Muscle layer of colon (tissue), 2 donors: Measurements from ENCODE around the gene RDH16.
"Not testable (repeated sequence)": the region's sequence is repeated elsewhere in the genome, so short reads cannot be mapped to it uniquely, and the experiment has no call there.

Experiments used
- H3K27ac ChIP-seq: one replicate; pipeline ENCODE4 v1.7.0; 2013; ENCODE audit warnings: low read depth, mild to moderate bottlenecking, low read length, moderate library complexity
- H3K27me3 ChIP-seq, 2 donors: one replicate each; pipeline ENCODE4 v1.7.0; 2013; ENCODE audit warnings: low read length in 2 of 2, mild to moderate bottlenecking in 2 of 2; ENCODE audit not compliant: insufficient read depth in 2 of 2, control insufficient read depth in 1 of 2
- H3K36me3 ChIP-seq: one replicate; pipeline ENCODE4 v1.7.0; 2013; ENCODE audit warnings: mild to moderate bottlenecking, low read length; ENCODE audit not compliant: insufficient read depth
- H3K4me1 ChIP-seq: one replicate; pipeline ENCODE4 v1.7.0; 2013; ENCODE audit warnings: mild to moderate bottlenecking, low read length; ENCODE audit not compliant: insufficient read depth
- H3K4me3 ChIP-seq, 2 donors: one replicate each; pipeline ENCODE4 v1.7.0; 2013; ENCODE audit warnings: low read length in 2 of 2, low read depth in 1 of 2, mild to moderate bottlenecking in 1 of 2, moderate library complexity in 1 of 2
- H3K9ac ChIP-seq: one replicate; pipeline ENCODE4 v1.7.0; 2013; ENCODE audit warnings: low read length
- H3K9me3 ChIP-seq: one replicate; pipeline ENCODE4 v1.7.0; 2013; ENCODE audit warnings: mild to moderate bottlenecking, low read length
- donor health status: abdominal sarcoma.
- donor health status: Adenocarcinoma of cecum.

Gene RDH16

DNA sequence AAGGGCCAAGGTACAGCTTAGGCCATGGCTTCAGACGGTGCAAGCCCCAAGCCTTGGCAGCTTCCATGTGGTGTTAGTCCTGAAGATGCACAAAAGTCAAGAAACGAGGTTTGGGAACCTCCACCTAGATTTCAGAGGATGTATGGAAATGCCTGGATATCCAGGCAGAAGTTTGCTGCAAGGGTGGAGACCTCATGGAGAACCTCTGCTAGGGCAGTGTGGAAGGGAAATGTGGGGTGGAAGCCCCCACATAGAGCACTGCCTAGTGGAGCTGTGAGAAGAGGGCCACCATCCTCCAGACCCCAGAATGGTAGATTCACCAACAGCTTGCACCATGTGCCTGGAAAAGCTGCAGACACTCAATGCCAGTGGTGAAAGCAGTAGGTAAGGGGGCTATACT, 48.0 kb downstream of the RDH16 start:
- H3K27me3 ChIP-seq, H3K27ac ChIP-seq, H3K9ac ChIP-seq, H3K36me3 ChIP-seq, H3K4me1 ChIP-seq, H3K9me3 ChIP-seq, H3K4me3 ChIP-seq: not testable (repeated sequence)

DNA sequence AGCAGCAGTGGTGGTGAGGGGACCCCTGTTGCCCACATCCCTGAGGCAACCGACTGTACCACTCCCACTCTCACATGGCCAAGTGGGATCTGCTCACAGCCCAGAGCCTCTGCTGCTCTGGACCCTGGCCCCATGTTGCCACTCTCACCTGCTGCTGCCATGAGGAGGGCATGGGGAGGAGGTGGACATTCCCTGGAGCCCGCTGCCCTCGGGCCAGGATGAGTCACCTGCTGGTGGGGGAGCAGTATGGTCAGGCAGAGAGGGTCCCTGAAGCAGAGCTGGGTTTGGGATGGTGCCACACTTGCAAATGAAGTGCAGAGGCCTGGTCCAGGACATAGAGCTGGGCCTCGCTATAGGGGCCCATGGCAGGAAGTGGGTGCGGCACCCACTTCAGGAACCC, 49.3 kb downstream of the RDH16 start:
- Histone ChIP-seq H3K4me1 (no peaks in the 10 kb centered on the region), H3K9me3 (no peaks in the 10 kb centered on the region), H3K36me3 (no peaks in the 10 kb centered on the region)

DNA sequence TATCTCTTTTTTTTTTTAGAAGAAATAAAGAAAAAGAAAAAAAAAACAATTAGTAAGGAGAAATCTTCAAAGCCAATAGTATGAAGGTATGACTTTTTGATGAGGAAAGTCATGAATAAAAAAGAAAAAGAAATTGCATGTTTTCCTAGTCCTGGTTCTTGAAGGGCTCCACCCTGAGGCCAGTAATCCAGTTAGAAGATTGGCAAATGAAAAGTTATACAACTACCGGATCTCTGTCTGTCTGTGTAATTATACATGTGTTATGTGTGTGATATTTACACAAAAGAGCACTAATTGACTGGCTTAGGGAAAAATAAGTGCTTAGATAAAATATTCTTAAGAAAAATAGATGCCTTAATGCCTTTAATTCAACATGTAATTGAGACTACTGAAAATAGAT, 51.6 kb downstream of the RDH16 start:
- peaks cover 3% of the 10 kb centered on the region for H3K9me3 ChIP-seq
- H3K36me3 ChIP-seq: no peaks in the 10 kb centered on the region
- no peaks in the 10 kb centered on the region for H3K27me3 ChIP-seq
- no peak overlapping the region for H3K4me3 ChIP-seq
- H3K4me1 ChIP-seq: no peaks in the 10 kb centered on the region
- no peak overlapping the region for H3K27ac ChIP-seq
- no peak overlapping the region for H3K9ac ChIP-seq

More for the DNA sequence above, 49.3 kb downstream of the RDH16 start:
- Histone ChIP-seq H3K27ac (no peak overlapping the region), H3K27me3 (no peaks in the 10 kb centered on the region), H3K9ac (no peak overlapping the region), H3K4me3 (no peak overlapping the region)

DNA sequence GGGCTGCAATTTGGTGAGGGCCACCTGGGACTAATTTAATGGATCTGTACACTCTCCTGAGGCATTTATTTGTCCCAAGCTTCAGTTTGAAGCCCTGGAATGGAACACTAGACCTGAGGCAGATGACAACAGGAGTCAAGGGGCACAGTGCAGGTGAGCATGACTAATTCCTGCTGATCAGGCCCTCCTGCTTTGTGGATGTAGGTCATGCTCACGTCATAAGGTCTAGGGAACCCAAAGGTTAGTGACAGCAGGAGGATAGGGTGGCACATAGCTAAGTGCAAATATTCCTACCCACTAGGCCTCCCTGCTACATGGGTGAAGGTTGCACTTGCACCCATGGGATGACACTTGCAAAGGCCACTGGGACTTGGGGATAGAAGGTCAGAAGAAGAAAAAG, 54.0 kb downstream of the RDH16 start:
- Histone ChIP-seq H3K4me3 (no peak overlapping the region), H3K4me1 (no peaks in the 10 kb centered on the region), H3K9me3 (peaks cover 7% of the 10 kb centered on the region), H3K36me3 (no peaks in the 10 kb centered on the region), H3K27me3 (no peaks in the 10 kb centered on the region), H3K27ac (no peak overlapping the region), H3K9ac (no peak overlapping the region)
